A549 (cell line): ENCODE data around the gene MYO15A.

Experiments used
- CEBPB ChIP-seq, 2 experiments: fragments of >200 bp in 1 of 2; sonication (Bioruptor Twin) in 1 of 2; formaldehyde crosslinking in 1 of 2; IDR thresholded peaks; 2 replicates each; pipeline ENCODE4 v1.6.1; 2012 to 2016
- CHD2 ChIP-seq: fragments of 150-350 bp; IDR thresholded peaks from 2 replicates; pipeline ENCODE4 v1.6.1; 2014; ENCODE audit warnings: low read length; ENCODE audit not compliant: partially characterized antibody
- CTCF ChIP-seq: fragments of >200 bp; sonication (Bioruptor Twin); formaldehyde crosslinking; IDR thresholded peaks from 3 replicates; pipeline ENCODE4 v1.5.1; 2016
- EHMT2 ChIP-seq: fragments of 200-600 bp; sonication (generic); IDR thresholded peaks from 2 replicates; pipeline ENCODE4 v1.6.1; 2016; ENCODE audit warnings: antibody characterized with exemption, low read depth, mild to moderate bottlenecking, moderate library complexity
- EP300 ChIP-seq, 2 experiments: fragments of >200 bp; sonication (Bioruptor Twin); formaldehyde crosslinking; IDR thresholded peaks; 2 replicates in 1 of 2; 3 replicates in 1 of 2; pipeline ENCODE4 v1.6.1; 2016 to 2017
- HDAC2 ChIP-seq: fragments of 200-600 bp; sonication (generic); IDR thresholded peaks from 2 replicates; pipeline ENCODE4 v1.6.1; 2016
- MYC ChIP-seq: IDR thresholded peaks from 2 replicates; pipeline ENCODE4 v1.6.1; 2012; ENCODE audit warnings: mild to moderate bottlenecking, inconsistent platforms, low read length, improper control_type of control experiment, borderline replicate concordance
- POLR2A ChIP-seq: IDR thresholded peaks from 2 replicates; pipeline ENCODE4 v1.6.1; 2012; ENCODE audit warnings: mild to moderate bottlenecking, low read length
- RAD21 ChIP-seq, 2 experiments: fragments of >200 bp in 1 of 2; sonication (Bioruptor Twin) in 1 of 2; formaldehyde crosslinking in 1 of 2; IDR thresholded peaks in 1 of 2; conservative IDR thresholded peaks in 1 of 2; 2 replicates in 1 of 2; 3 replicates in 1 of 2; pipeline ENCODE4 v1.6.1; 2012 to 2018; ENCODE audit warnings: inconsistent platforms in 1 of 2
- SMC3 ChIP-seq: fragments of >200 bp; sonication (Bioruptor Twin); formaldehyde crosslinking; IDR thresholded peaks from 3 replicates; pipeline ENCODE4 v1.6.1; 2018; ENCODE audit warnings: inconsistent platforms
- USF2 ChIP-seq: fragments of 450-650 bp; IDR thresholded peaks from 2 replicates; pipeline ENCODE4 v1.6.1; 2014; ENCODE audit warnings: antibody characterized with exemption
- ZSCAN20 ChIP-seq: fragments of 250-450 bp; sonication (Bioruptor Pico); IDR thresholded peaks from 2 replicates; pipeline ENCODE4 v1.8.0; 2022; ENCODE audit warnings: mild to moderate bottlenecking, moderate library complexity

GRCh38 chr17:18224387-18225120 is 116.0 kb downstream of the MYO15A start:
- TF ChIP-seq CTCF: no peak
- no peak for TF ChIP-seq HDAC2
- no peak for TF ChIP-seq USF2
- no peak for TF ChIP-seq POLR2A
- TF ChIP-seq CEBPB (IDR thresholded peaks at IDR 0.05): no peak
- no peak for TF ChIP-seq RAD21 (conservative IDR thresholded peaks at IDR 0.05 in 1 of 2, IDR thresholded peaks at IDR 0.05 in 1 of 2)
- no peak for TF ChIP-seq EHMT2
- no peak for TF ChIP-seq ZSCAN20 (CRISPR knock-in tag)
- no peak for TF ChIP-seq EP300 (IDR thresholded peaks at IDR 0.05)
- TF ChIP-seq CHD2: no peak
- TF ChIP-seq SMC3: no peak
- no peak for TF ChIP-seq MYC
